Stomach (tissue), 4 donors: Measurements from ENCODE around the gene RELN.

ENCODE experiments used
- POLR2A ChIP-seq, 4 donors: fragments of 450-650 bp; IDR thresholded peaks; one replicate each; pipeline ENCODE4 v1.6.1; 2016; ENCODE audit warnings: antibody characterized with exemption in 4 of 4, control low read depth in 2 of 4, mild to moderate bottlenecking in 1 of 4, moderate library complexity in 1 of 4
- POLR2AphosphoS5 ChIP-seq, 3 donors: sonication (generic); formaldehyde crosslinking; IDR thresholded peaks; one replicate each; pipeline ENCODE4 v1.6.1; 2016; ENCODE audit warnings: antibody characterized with exemption in 3 of 3

DNA sequence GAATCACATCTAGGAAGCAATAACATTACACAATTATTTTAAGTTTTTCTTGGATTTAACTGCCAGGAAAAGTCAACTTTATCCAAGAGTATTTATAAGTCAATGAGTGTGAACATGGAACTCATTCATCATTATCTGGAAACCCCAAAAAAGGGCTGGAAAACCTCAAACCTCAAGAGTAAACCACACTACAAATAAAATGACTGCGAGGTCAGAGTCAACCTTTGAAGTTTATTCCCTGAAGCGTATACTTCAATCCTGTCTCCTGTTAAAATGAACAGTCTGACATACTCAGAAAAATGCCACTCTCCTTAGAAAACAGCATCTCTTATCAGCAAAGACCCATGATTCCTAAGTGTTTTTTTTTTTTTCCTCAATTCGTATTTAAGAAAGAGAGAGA, 86.5 kb downstream of the RELN start:
- TF ChIP-seq POLR2A (IDR thresholded peaks at IDR 0.05) (no peak), POLR2AphosphoS5 (IDR thresholded peaks at IDR 0.05) (no peak)
